ENCODE data around the gene LCN6.
"Not testable (repeated sequence)": the region's sequence is repeated elsewhere in the genome, so short reads cannot be mapped to it uniquely, and the experiment has no call there.

The LCN6 gene

GRCh38 chr9:136722093-136722968, 26.0 kb downstream of the LCN6 start:
- DNase-seq = no peak

DNA sequence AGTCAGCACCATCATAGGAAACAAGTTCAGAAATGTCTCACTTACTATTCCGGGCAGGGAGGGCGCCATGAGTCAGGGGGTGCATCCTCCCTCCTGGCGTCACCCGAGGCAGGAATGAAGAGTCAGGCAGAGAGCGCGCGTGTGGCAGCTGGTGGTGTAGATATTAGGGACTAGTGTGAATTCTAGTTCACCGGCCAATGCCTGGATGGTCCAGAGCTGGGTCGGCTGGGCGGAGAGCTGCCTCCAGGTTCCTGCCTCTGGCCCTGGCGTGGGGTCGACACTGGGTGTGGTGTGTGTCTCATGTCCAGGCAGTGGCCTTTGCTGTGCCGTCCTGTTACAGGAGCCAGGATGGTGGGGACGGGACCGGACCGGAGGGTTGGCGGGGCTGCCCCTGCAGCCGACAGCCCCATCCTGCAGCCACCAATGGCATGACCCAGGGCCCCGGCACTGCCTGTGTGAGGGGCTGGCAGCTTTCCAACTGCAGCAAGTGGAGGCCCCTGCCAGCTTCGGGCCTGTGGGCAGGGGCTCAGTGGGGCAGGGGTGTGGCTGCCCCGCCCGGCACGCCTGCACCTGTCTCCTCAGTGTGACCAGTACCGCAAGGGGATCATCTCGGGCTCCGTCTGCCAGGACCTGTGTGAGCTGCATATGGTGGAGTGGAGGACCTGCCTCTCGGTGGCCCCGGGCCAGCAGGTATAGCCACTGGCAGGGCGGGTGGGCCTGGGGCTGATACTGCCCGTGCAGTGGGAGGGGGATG, 26.8 kb downstream of the LCN6 start:
- DNase-seq = no peak

DNA sequence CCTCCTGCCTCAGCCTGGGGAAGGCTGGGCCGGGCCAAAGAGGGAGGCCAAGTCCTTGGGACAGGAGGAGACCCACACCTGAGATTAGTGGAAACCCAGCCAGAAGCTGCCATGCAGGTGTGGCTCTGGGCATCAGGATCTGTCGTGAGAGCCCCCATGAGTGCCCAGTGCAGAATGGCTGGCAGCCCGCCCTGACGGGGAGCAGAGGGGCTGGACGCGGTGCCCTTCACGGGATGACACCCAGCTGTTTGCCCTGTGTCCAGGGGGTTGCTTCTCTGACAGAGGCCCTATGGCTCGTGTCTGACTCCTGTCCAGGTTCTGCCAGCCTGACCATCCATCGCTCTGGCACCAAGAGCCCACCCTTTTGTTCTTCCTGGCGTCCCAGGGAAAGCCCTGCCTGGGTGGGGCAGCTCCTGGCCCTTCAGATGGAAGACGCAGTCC, 27.4 kb downstream of the LCN6 start:
- DNase-seq = no peak

GRCh38 chr9:136720251-136720897, 28.0 kb downstream of the LCN6 start:
- no peak for DNase-seq

GRCh38 chr9:136719195-136719880, 29.0 kb downstream of the LCN6 start:
- DNase-seq = no peak

DNA sequence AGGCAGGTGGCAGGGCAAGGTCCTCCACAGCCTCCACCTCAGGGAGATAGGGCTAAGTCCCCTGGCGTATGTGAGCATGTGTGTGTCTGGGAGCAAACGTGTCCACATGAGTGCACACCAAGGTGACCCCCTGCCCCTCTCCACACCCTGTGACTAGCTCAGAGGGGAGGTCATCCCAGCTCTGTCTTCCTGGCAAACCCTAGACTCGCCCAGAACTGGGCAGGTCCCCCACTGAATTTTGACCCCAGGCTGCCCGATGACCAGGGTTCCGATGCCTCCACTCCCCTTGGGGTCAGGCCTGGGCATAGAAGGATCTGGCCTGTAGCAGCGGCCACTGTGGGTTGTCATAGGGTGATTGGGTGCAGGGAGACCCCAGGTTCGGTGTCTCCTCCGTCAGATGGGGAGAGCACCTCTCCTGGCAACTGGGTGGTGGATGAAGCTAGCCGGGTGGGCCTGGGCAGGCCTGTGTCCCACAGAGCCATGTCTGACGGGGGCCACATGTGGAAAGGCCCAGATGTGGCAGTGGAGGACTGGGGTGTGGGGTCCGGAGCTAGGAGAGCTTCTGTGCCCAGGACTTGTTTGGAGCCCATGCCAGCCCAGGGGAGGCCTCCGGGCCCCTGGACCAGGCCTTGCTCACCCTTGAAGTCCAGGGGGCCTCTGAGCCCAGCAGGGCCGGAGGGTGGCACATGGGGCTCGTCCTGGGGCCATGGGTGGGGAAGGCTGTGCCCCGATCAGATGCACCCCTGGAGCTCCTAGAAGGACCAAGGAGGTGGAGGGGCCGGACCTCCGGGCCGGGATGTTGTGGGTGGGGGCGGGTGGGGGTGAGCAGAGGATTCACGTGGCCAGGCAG, 29.8 kb downstream of the LCN6 start:
- no peak for DNase-seq

- no peak for DNase-seq
Measured at GRCh38 chr9:136717399-136717798, 30.9 kb downstream of the LCN6 start.

- no peak for DNase-seq
Measured at GRCh38 chr9:136714893-136715274, 33.4 kb downstream of the LCN6 start.

- DNase-seq = no peak
Measured at GRCh38 chr9:136714096-136714892, 34.0 kb downstream of the LCN6 start.

DNA sequence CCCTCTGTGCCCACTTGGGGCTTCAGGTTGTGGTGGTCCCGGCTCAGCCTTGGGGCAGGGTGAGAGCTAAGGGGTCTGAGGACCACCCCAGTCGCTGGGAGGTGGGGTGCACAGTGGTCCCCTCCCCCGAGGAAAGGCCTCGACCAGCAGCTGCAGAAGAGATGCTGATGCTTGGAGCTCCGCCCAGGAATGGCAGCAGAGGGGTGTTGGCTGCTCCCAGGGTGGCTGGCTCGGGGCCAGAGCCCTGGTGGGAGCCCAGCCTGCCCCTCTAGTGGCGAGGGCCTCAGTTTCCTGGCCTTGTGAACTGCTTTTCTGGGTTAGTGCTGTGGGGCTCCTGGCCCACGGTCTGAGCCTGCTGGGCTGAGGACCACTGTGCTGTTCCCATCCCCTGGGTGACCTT, 34.8 kb downstream of the LCN6 start:
- DNase-seq = no peak

- no peak for DNase-seq
Measured at GRCh38 chr9:136712690-136713544, 35.4 kb downstream of the LCN6 start.

GRCh38 chr9:136711751-136712689, 36.3 kb downstream of the LCN6 start, which contains the start of gene DIPK1B:
TSS of gene DIPK1B (plus strand) at chr9:136712572. CDS start at chr9:136712666, 94 bp downstream.
- DNase-seq = no peak

GRCh38 chr9:136711219-136711648, 37.1 kb downstream of the LCN6 start:
- not testable (repeated sequence) for DNase-seq

DNA sequence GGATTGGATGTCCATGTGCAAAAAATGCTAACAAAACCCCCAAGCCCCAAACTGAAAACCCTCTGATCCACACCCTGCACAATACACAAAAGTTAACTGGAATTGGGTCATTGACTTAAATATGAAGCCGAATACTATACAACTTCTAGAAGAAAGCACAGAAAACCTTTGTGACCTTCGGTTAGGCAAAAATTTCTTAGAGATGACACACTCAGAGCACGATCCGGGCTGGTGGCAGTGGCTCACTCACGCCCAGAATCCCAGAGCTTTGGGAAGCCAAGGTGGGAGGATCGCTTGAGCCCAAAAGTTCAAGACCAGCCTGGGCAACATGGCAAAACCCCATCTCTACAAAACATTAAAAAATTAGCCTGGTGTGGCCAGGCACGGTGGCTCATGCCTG, 37.8 kb downstream of the LCN6 start:
- no peak for DNase-seq

DNA sequence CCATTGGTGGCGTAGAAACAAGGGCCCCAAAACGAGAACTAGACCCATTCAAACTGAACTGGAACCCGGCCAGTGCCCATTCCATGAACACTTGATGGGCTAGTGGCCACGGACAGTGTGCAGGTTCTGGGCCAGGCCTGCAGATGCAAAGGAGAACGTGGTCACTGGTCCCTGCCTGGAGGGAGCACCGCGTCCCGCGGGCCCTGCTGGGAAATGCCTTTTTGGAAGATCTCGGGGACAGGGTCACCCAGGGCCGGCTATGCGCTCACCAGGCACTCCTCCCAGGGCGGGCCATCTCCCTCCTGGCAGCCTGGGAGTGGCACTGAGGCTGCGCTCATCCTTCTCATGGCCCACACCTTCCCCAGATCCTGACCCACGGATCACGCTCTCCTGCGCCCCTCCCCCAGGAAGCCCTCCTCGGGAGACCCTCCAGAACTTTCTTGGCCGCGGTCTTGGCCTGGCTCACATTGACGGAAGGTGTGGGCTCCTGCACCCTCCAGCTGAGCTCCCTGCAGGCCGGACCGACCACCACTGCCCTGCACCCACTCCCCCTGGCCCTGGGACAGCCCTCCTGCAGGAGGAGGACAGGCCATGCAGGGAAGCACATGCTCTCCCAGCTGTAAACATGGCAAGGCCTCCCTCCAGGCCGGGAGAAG, 38.7 kb downstream of the LCN6 start:
- no peak for DNase-seq

DNA sequence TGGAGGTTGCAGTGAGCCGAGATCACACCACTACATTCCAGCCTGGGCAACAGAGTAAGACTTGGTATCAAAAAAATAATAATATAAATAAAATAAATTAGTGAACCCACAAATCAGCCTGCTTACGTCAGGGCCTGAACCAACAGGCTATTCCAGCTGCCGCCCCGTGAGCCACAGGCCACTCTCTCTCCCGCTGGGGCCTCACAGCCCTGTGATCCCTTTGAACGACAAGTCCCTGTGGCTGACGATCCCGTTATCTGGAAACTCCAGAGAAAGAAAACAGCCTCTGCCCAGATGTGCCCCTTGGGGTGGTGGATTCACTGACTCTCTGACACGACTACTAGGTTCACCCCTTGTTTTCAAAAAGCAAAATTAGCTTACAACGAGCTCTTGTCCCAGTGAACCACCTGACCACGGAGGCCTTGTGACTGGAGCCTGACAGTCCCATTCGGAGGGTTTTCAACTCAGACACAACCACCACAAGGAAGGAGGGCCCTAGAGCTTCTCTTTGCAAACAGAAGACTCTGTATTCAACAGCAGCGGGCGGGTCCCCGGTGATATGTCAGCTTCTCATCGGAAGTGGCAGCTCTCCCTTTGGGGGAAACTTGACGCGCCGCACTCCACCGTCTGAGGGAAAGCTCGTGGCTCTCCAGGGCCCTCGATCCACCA, 40.3 kb downstream of the LCN6 start:
- DNase-seq = no peak

DNA sequence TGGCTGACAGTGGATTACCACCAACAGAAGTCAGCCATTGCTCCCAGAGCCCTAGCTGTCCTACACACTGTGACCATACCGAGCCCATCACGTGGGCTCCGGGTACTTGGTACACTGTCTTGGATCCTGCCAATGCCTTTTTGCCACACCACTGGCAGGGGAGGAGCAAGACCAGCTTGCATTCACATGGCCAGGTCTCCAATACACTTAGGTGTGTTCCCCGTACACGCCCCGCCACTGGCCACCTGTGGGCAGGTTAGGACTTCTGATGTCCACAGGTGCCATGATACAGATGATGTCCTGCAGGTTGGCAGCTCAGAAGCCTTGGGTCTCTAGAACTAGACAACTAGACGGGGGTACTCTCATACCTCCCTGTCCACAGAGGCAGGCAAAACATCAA, 41.3 kb downstream of the LCN6 start:
- no peak for DNase-seq

DNA sequence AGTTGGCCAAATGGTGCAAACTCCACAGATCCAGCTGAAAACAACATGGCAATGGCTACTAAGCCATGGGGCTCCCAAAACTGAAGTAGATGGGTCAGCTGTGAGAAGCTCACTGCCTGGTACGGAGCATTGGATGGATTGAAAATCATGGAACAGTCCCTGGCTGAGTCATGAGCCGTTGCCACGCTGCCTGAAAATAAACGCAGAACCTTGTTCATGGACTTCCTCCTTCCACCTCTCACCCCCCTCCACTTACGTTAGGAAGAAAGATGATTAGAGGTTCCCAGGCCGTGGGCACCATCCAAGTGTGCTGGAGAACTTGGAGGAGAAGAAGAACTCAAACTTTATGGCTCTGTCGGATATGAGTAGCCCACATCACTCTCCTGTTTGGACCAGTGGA, 42.8 kb downstream of the LCN6 start:
- DNase-seq = no peak
